GM21367 (cell line): ENCODE data around the gene THAP8.
A peak's percentile ranks its signal among the peaks of the same experiment; 100 is the strongest.

Experiments used
- ATAC-seq: cut with Tn5 transposase; IDR thresholded peaks from one replicate; pipeline ENCODE4 v1.9.1; 2021; ENCODE audit not compliant: unreplicated experiment

The THAP8 gene

DNA sequence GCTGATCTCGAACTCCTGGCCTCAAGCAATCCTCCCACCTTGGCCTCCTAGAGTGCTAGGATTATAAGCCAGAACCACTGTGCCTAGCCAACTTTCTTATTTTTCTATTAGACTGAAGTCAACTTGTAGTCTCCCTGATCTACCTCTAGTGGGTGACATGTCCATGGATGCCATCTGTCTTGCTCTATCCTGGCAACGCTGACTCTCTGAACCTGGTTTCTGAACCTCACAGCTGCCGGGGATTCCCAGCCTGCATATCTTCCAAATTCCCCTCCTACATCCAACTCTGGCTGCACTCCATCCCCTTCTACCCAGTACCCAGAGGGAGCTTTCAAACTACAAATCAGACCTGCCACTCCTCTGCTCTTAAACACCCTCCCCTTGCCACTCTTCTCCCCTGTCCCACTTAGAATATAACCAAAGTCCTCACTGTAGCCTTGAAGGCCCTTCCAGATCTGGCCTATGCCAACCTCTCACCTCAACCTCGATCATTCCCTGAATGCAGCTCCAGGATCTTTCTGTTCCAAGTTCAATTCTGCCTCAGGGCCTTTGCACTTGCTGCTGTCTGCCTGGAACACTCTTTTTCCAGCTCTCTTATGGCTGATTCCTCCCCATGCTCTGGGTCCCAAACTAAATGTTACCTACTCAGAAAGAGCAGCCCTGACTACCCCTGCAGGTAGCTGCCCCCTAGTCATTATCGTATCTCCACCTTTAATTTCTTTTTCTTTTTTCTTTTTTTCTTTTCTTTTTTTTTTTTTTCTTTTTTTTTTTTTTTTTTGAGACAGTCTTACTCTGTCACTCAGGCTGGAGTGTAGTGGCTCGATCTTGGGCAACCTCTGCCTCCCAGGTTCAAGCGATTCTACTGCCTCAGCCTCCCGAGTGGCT, 23.6 kb downstream of the THAP8 start:
- ATAC-seq = no peak

DNA sequence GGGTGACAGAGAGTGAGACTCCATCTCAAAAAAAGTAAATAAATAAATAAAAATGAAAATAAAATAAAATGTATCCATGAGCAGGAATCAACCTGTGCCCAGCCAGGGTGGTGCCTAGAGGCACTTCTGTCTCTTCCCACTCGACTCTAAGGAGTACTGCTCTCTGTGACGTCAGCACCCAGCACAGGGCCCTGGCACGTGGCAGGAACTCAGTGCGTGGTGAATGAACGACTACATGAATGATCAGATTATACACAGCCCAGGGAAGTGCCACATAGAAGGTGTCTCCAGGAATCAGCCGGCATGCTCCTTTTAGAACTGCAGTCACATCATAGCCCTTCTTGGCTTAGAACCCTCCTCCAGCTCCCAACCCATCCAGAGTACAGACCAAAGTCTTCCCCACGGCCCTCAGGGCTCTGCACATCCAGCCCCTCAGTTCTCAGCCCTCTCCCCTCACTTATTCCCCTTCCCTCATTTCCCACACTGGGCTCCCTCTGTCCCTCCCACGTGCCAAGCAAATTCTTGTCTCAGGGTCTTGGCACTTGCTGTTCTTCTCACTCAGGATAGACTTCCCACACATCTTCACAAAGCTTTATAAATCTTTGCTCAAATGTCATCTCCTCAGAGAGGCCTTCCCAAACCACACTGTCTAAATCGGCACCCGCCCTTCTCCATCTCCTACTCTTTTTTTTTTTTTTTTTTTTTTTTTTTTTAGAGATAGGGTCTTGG, 25.6 kb downstream of the THAP8 start:
- no peak for ATAC-seq

DNA sequence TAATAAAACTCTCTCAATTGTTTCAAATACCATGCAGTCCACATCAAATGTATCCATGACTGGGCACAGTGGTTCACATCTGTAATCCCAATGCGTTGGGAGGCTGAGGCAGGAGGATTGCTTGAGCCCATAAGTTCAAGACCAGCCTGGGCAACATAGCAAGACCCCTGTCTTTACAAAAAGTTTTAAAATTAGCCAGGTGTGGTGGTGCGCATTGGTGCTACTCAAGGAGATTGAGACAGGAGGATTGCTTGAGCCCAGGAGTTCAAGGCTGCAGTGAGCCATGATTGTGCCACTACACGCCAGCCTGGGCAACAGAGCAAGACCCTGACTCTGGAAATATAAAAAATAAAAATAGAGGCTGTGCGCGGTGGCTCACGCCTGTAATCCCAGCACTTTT, 26.4 kb downstream of the THAP8 start:
- ATAC-seq = no peak

- no peak for ATAC-seq
Observed at GRCh38 chr19:36026091-36026876, 27.8 kb downstream of the THAP8 start.

- no peak for ATAC-seq
Observed at GRCh38 chr19:36025541-36025940, 28.5 kb downstream of the THAP8 start.

DNA sequence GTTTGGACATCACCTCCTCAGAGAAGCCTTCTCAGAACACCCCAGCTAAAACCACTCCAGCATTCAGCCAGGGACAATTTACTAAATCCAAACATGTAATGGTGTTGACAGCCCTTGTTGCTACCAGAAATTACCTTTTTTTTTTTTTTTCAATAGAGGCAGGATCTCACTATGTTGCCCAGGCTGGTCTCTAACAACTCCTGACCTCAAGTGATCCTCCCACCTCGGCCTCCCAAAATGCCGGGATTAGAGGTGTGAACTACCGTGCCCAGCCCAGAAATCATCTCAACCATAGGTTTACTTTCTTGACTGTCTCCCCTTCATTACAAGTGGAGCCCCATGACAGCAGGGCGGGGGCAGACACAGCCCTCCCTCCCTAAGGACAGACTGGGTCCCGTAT, 30.7 kb downstream of the THAP8 start:
- ATAC-seq = no peak

- ATAC-seq = no peak
Observed at GRCh38 chr19:36019061-36019670, 34.9 kb downstream of the THAP8 start.

DNA sequence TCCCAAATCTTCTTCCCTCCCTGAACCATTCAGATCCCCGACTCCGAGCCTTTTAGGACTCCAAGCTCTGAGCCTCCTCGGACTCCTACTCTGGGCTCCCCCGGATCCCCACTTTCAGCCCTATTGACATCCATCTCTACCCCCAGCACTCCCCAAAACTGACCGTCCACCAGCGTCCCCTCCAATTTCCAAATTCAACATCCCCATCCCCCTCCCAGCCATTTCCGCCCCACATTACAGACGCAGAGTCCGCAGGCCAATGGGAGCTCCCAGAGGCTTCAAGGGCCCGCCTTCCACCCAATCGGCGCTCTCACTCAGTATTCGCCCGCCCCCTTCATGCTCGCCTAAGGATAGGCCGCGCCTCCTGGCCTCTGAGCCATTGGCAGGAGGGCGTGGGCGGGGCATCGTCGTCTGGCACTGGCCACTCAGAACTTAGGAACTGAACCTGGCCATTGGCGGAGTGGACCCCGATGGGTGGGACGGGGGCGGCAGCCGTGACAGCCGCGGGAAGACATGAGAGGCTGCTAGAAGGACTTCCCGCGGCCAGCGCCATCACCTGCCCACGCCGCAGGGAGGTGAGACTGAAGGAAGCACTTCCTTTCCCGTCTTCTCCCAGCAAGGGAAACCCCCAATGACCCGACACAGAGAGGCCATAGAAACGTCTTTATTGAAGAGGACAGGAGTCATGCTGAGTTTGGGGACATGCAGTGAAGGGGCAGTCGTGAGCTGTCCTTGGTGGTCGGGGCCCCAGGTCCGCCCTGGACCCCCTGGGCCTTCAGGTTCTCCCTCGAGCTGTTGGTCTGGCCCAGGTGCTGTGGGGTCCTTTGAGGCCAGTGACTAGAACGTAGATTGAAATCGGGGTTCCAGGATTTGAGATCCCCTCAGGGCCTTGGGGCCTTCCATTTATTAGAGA, 39.8 kb downstream of the THAP8 start, which contains the start of gene ALKBH6:
Gene ALKBH6 (minus strand): TSS at position 202 of the 913 bp plus-strand sequence. CDS start 816 bp downstream, outside the sequence.
- peak; percentile 90 for ATAC-seq

DNA sequence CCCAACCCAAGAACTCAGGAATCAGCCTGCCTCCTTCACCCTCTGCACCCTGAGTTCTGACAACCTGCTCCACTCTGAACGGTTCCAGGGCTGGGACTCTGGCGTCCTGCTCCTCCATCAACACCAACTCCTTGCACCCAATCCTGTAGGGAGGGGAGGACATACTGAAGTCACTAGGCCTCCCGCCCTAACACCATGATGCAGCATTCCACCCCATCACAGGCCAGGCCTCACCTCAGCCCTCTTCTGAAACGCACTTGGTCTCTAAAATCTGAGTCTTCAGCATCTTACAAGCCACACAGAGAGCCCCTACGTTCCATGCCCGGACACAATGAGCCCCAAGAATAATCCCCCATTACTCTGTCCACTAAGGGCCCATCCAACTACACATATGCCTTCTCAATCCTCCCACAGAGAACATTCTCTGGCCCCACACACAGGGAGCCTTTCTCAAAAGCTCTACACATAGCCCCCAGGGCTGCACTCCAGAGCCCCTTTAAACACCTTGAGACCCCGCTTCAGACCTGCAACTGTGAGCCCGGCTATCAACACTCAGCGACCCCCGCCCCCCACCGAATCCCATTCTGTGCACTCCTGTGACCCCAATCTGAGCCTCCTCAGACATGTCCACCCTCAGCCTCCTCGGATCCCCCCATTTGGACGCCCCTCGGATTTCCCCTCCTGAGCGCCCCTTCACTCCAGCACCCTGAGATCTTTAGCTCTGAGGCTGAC, 40.6 kb downstream of the THAP8 start:
- ATAC-seq = no peak

- ATAC-seq = no peak
Observed at GRCh38 chr19:36010402-36010801, 43.7 kb downstream of the THAP8 start.

- no peak for ATAC-seq
Observed at GRCh38 chr19:36009633-36010379, 44.3 kb downstream of the THAP8 start.

GRCh38 chr19:36009220-36009619, 44.9 kb downstream of the THAP8 start:
- no peak for ATAC-seq

- ATAC-seq = no peak
Observed at GRCh38 chr19:36008336-36008978, 45.6 kb downstream of the THAP8 start, which contains the start of gene SYNE4. Gene SYNE4 (minus strand): TSS chr19:36008813. CDS start chr19:36008681, 132 bp downstream.

DNA sequence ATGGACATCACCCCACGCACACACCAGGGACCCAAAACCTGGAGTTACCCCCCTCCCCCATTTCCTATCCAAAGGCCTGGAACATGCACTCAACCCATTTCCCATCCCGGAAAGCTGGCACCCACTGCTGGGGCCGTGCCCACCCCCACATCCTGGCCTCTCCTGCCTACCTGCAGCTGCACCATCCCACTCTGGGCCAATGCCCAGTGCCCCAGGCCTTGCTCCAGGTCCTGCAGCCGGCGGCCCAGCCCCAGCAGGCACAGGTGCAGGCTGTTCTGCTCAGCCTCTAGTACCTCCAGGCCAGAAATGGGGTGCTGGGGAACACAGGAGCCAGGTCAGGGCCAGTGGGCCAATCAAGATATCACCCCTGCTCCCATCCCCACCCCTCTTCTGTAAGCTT, 47.1 kb downstream of the THAP8 start:
- no peak for ATAC-seq

GRCh38 chr19:36003284-36003683, 50.8 kb downstream of the THAP8 start:
- ATAC-seq = no peak

DNA sequence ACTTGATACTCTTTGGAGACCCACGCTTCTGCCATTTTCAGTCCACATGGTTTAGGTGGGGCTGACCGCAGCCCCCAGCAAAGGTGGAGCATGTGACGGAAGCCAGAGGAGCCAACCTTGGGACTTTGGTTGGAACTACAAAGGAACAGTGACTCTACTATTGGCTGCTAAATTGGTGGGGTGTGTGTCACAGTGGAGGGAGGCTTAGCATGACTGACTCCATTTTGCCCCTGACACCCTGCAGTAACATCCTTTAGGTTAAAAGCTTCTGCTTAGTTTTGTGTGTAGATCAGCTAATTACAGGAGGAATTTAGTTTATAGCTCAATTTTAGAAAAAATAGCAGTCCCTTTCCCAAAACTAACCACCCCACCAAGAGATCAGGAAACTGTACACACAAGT, 52.5 kb downstream of the THAP8 start:
- ATAC-seq = no peak

DNA sequence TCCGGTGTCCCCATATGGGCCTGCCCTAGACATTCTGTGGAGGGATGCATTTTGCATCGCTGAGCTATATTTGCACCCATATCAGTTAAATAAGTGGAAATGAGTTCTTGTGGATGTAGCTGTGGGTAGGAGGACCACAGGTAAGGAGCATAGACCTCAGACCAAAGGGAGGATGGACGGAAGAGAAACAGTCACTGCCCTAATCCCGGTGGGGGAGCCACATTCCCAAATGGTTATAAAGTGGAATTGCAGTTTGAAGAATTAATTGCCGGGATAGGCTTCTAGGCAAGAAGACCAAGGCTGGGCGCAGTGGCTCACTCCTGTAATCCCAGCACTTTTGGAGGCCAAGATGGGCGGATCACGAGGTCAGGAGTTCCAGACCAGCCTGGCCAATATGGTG, 57.3 kb downstream of the THAP8 start:
- no peak for ATAC-seq
